MCF 10A (cell line): ENCODE measurements around the gene BMPR1A. TPM values are rescaled to one million over a fixed set of nuclear protein-coding genes. Genes with fewer than 3 reads are reported as not detected.

Experiments used
- BruUV-seq: library from RNA; stranded (reverse); fragments of 400-500 nt; replicated peaks from 2 replicates; lab custom pipeline; 2021; lab: Mats Ljungman, UMichigan
- CTCF ChIA-PET: fragments of 300-600 bp; sonication (Branson Sonifier 250); formaldehyde crosslinking; extraction: SDS; loops from one replicate; lab custom pipeline; 2021; ENCODE audit warnings: antibody characterized with exemption, inconsistent platforms; lab: Yijun Ruan, JAX
- POLR2A ChIA-PET: fragments of 300-600, 350-650 bp; sonication (Branson Sonifier 250); formaldehyde crosslinking; extraction: SDS; loops from one replicate; lab custom pipeline; 2020; ENCODE audit warnings: antibody characterized with exemption, inconsistent platforms; lab: Yijun Ruan, JAX
- DNase-seq: peaks from one replicate; pipeline ENCODE4 v3.0.0-alpha.2; 2018; ENCODE audit not compliant: unreplicated experiment
- H3K27ac Mint-ChIP-seq: one replicate; pipeline ENCODE4 v1.8.0; 2022; ENCODE audit warnings: mild to moderate bottlenecking, low read depth, mixed read lengths; ENCODE audit not compliant: unreplicated experiment
- H3K27me3 Mint-ChIP-seq: one replicate; pipeline ENCODE4 v1.8.0; 2022; ENCODE audit warnings: mixed read lengths; ENCODE audit not compliant: insufficient read depth, unreplicated experiment
- H3K36me3 Mint-ChIP-seq: one replicate; pipeline ENCODE4 v1.8.0; 2022; ENCODE audit warnings: mild to moderate bottlenecking, moderate library complexity, mixed read lengths; ENCODE audit not compliant: insufficient read depth, unreplicated experiment
- H3K4me1 Mint-ChIP-seq: one replicate; pipeline ENCODE4 v1.8.0; 2022; ENCODE audit warnings: mixed read lengths; ENCODE audit not compliant: insufficient read depth, unreplicated experiment
- H3K4me3 Mint-ChIP-seq: one replicate; pipeline ENCODE4 v1.8.0; 2022; ENCODE audit warnings: mild to moderate bottlenecking, moderate library complexity, mixed read lengths; ENCODE audit not compliant: unreplicated experiment
- H3K9me3 Mint-ChIP-seq: one replicate; pipeline ENCODE4 v1.8.0; 2022; ENCODE audit warnings: mixed read lengths; ENCODE audit not compliant: unreplicated experiment
- CTCF ChIP-seq: fragments of 200-600 bp; IDR thresholded peaks from one replicate; pipeline ENCODE4 v1.8.0; 2022; ENCODE audit warnings: antibody characterized with exemption, mild to moderate bottlenecking; ENCODE audit not compliant: unreplicated experiment
- intact Hi-C: fragments of 100-400 bp; cut with micrococcal nuclease; formaldehyde crosslinking; loops from 2 replicates; pipeline ENCODE4 v1.14.1; 2022
- total RNA-seq: library from RNA; stranded (reverse); gene quantifications from 2 replicates; pipeline ENCODE4 v1.2.3, GENCODE V29; 2022

BMPR1A gene
- total RNA-seq, 1 experiment from 2014 or later, result 27.3 TPM

GRCh38 chr10:86828145-86828544 lies 71.7 kb downstream of the BMPR1A start:
- ChIA-PET CTCF (interaction anchor here (0.7 to 1.2 kb wide), 4 partner anchors 24 to 140 kb away, joined by 3 to 4 read pairs (median 4); no protein-coding TSS in a partner anchor), POLR2A (interaction anchor here (2.3 to 2.5 kb wide), 2 partner anchors 11 to 70 kb away, joined by 5 to 9 read pairs; no protein-coding TSS in a partner anchor)
- no peaks in the 10 kb centered on the region for H3K27me3 Mint-ChIP-seq
- peaks cover 24% of the 10 kb centered on the region for H3K4me1 Mint-ChIP-seq
- no peak overlapping the region for H3K4me3 Mint-ChIP-seq
- intact Hi-C loops, result no loop called here
- H3K27ac Mint-ChIP-seq, result no peak overlapping the region
- no peak for DNase-seq
- no peaks in the 10 kb centered on the region for H3K36me3 Mint-ChIP-seq
- TF ChIP-seq CTCF, result no peak
- no TSS peak for BruUV-seq
- H3K9me3 Mint-ChIP-seq, result no peaks in the 10 kb centered on the region

- intact Hi-C loops, result no loop called here
- no TSS peak for BruUV-seq
- CTCF ChIA-PET, result interaction anchor here (0.6 kb wide), 1 partner anchor 428 kb away, joined by 4 read pairs; no protein-coding TSS in a partner anchor
- DNase-seq, result no peak
- no peaks in the 10 kb centered on the region for H3K9me3 Mint-ChIP-seq
- H3K4me1 Mint-ChIP-seq, result peaks cover 18% of the 10 kb centered on the region
- peak overlapping the region; percentile 30 for H3K27ac Mint-ChIP-seq
- POLR2A ChIA-PET, result interaction anchor here (1.2 to 2.3 kb wide), 3 partner anchors 9 to 22 kb away, joined by 3 to 5 read pairs (median 5); no protein-coding TSS in a partner anchor
- no peak for TF ChIP-seq CTCF
- no peaks in the 10 kb centered on the region for H3K27me3 Mint-ChIP-seq
- no peaks in the 10 kb centered on the region for H3K36me3 Mint-ChIP-seq
- H3K4me3 Mint-ChIP-seq, result no peak overlapping the region
Observed at GRCh38 chr10:86829472-86829871, 73.1 kb downstream of the BMPR1A start.

GRCh38 chr10:86830043-86830591 lies 73.7 kb downstream of the BMPR1A start:
- no peaks in the 10 kb centered on the region for H3K9me3 Mint-ChIP-seq
- H3K4me1 Mint-ChIP-seq, result peaks cover 18% of the 10 kb centered on the region
- ChIA-PET CTCF (no interaction called here), POLR2A (interaction anchor here (1.2 to 1.6 kb wide), 2 partner anchors 9 to 21 kb away, joined by 3 to 5 read pairs; no protein-coding TSS in a partner anchor)
- no peaks in the 10 kb centered on the region for H3K36me3 Mint-ChIP-seq
- BruUV-seq, result no TSS peak
- intact Hi-C loops, result no loop called here
- peak overlapping the region; percentile 30 for H3K27ac Mint-ChIP-seq
- TF ChIP-seq CTCF, result no peak
- DNase-seq, result no peak
- H3K4me3 Mint-ChIP-seq, result no peak overlapping the region
- no peaks in the 10 kb centered on the region for H3K27me3 Mint-ChIP-seq

GRCh38 chr10:86833969-86834368 lies 77.5 kb downstream of the BMPR1A start:
- no peak overlapping the region for H3K4me3 Mint-ChIP-seq
- peaks cover 12% of the 10 kb centered on the region for H3K4me1 Mint-ChIP-seq
- intact Hi-C loops, result no loop called here

More at GRCh38 chr10:86833969-86834368, 77.5 kb downstream of the BMPR1A start:
- no peak for TF ChIP-seq CTCF
- no TSS peak for BruUV-seq
- ChIA-PET CTCF (no interaction called here), POLR2A (interaction anchor here (0.6 kb wide), 2 partner anchors 18 to 73 kb away, joined by 3 to 5 read pairs; no protein-coding TSS in a partner anchor)
- Mint-ChIP-seq H3K27ac (no peak overlapping the region), H3K36me3 (no peaks in the 10 kb centered on the region), H3K27me3 (no peaks in the 10 kb centered on the region), H3K9me3 (no peaks in the 10 kb centered on the region)
- DNase-seq, result no peak
